Sigmoid colon (tissue), 7 donors: ENCODE results near the gene LRP11. TPM values are rescaled to one million over a fixed set of nuclear protein-coding genes. Genes with fewer than 3 reads are reported as not detected.

Experiments used
- DNase-seq: peaks from one replicate; pipeline ENCODE4 v3.0.0-alpha.2; 2019
- H3K27ac ChIP-seq, 4 donors: fragments of 200-600 bp; sonication (generic); one replicate each; pipeline ENCODE4 v1.5.1; 2016 to 2019; ENCODE audit warnings: mild to moderate bottlenecking in 1 of 4
- H3K27me3 ChIP-seq, 3 donors: fragments of 200-600 bp; sonication (generic); one replicate each; pipeline ENCODE4 v1.5.1; 2019; ENCODE audit warnings: mild to moderate bottlenecking in 1 of 3
- H3K36me3 ChIP-seq, 4 donors: fragments of 200-600 bp; sonication (generic); one replicate each; pipeline ENCODE4 v1.5.1; 2016 to 2019
- H3K4me1 ChIP-seq, 4 donors: fragments of 200-600 bp; sonication (generic); one replicate each; pipeline ENCODE4 v1.5.1; 2017 to 2019
- H3K4me3 ChIP-seq, 4 donors: fragments of 200-600 bp; sonication (generic); one replicate each; pipeline ENCODE4 v1.5.1; 2017 to 2019; ENCODE audit warnings: mild to moderate bottlenecking in 2 of 4, moderate library complexity in 1 of 4
- H3K9me3 ChIP-seq, 4 donors: fragments of 200-600 bp in 3 of 4; sonication (generic) in 3 of 4; one replicate each; pipeline versions ENCODE4 v1.5.1 to v1.6.1; 2013 to 2019
- CTCF ChIP-seq, 4 experiments: fragments of 450-650 bp in 3 of 4; fragments of 200-600 bp in 1 of 4; IDR thresholded peaks; one replicate each; pipeline ENCODE4 v1.5.1; 2016 to 2019; ENCODE audit warnings: antibody characterized with exemption in 4 of 4, mild to moderate bottlenecking in 3 of 4, moderate library complexity in 2 of 4
- EP300 ChIP-seq, 4 donors: sonication (generic); formaldehyde crosslinking; IDR thresholded peaks; one replicate each; pipeline ENCODE4 v1.6.1; 2017; ENCODE audit warnings: antibody characterized with exemption in 4 of 4
- POLR2A ChIP-seq, 2 donors: fragments of 450-650 bp; IDR thresholded peaks; one replicate each; pipeline ENCODE4 v1.6.1; 2016; ENCODE audit warnings: antibody characterized with exemption in 2 of 2, mild to moderate bottlenecking in 2 of 2, moderate library complexity in 2 of 2
- POLR2AphosphoS5 ChIP-seq, 4 donors: sonication (generic); formaldehyde crosslinking; IDR thresholded peaks; one replicate each; pipeline ENCODE4 v1.6.1; 2017; ENCODE audit warnings: antibody characterized with exemption in 4 of 4
- WGBS, 2 donors: extraction: QIAGEN DNeasy Blood & Tissue Kit; methylation state at CpG; one replicate each; pipeline ENCODE4 v1.1.7; 2013; 5-methylcytosine and 5-hydroxymethylcytosine counted together
- intact Hi-C: fragments of 100-400 bp; cut with DNase I; formaldehyde crosslinking; loops from one replicate; pipeline ENCODE4 v1.15.1; 2023
- polyA plus RNA-seq, 3 donors: library from polyadenylated mRNA; stranded (reverse); fragments of 200-250 nt; gene quantifications; one replicate each; pipeline ENCODE4 v1.2.3, GENCODE V29; 2013
- total RNA-seq, 4 donors: library from RNA; depleted of rRNA; stranded (reverse); fragments of >200 nt; gene quantifications; one replicate each; pipeline ENCODE4 v1.1.0, GENCODE V29; 2016
- donor health status: healthy with polysubstance abuse.
- donor health status: Bipolar disorder and iron deficiency.
- donor health status: healthy.

The LRP11 gene
- total and polyA plus RNA-seq, 7 donors = 2.4 to 71.7 (median 17.2) TPM

GRCh38 chr6:149860513-149860833 lies 3.7 kb downstream of the LRP11 start:
- no peak for TF ChIP-seq POLR2A (IDR thresholded peaks at IDR 0.05)
- no peak for TF ChIP-seq CTCF (IDR thresholded peaks at IDR 0.05)
- no peak for TF ChIP-seq POLR2AphosphoS5 (IDR thresholded peaks at IDR 0.05)
- TF ChIP-seq EP300 (IDR thresholded peaks at IDR 0.05) = no peak
- no peak overlapping the region for H3K27ac ChIP-seq
- H3K4me3 ChIP-seq = no peak overlapping the region
- H3K4me1 ChIP-seq = peaks cover 0 to 30% (median 19%) of the 10 kb centered on the region in 4 donors
- 95 to 98% methylated on average over 5 of the region's 5 CpGs for WGBS, 2 donors
- H3K36me3 ChIP-seq = no peaks in the 10 kb centered on the region
- no peaks in the 10 kb centered on the region for H3K9me3 ChIP-seq
- H3K27me3 ChIP-seq = no peaks in the 10 kb centered on the region
- DNase-seq = no peak
- intact Hi-C loops = loop anchor here (5.0 kb wide), 1 partner anchor 143 kb away; the partner anchor contains the start of gene LATS1

- no peak overlapping the region for H3K27ac ChIP-seq
- 91 to 94% methylated on average over 3 of the region's 3 CpGs for WGBS, 2 donors
These were observed 4.2 kb downstream of the LRP11 start for GRCh38 chr6:149859938-149860337.

GRCh38 chr6:149859368-149859767 lies 4.8 kb downstream of the LRP11 start:
- Histone ChIP-seq H3K4me3 (no peak overlapping the region), H3K9me3 (no peaks in the 10 kb centered on the region), H3K27ac (no peak overlapping the region), H3K36me3 (no peaks in the 10 kb centered on the region), H3K27me3 (no peaks in the 10 kb centered on the region), H3K4me1 (peaks cover 0 to 31% (median 18%) of the 10 kb centered on the region in 4 donors)
- WGBS, 2 donors = 66 to 81% methylated on average over 7 of the region's 7 CpGs
- DNase-seq = no peak
- intact Hi-C loops = no loop called here
- no peak for TF ChIP-seq EP300 (IDR thresholded peaks at IDR 0.05)
- no peak for TF ChIP-seq CTCF (IDR thresholded peaks at IDR 0.05)
- TF ChIP-seq POLR2A (IDR thresholded peaks at IDR 0.05) = no peak
- TF ChIP-seq POLR2AphosphoS5 (IDR thresholded peaks at IDR 0.05) = no peak

More at GRCh38 chr6:149859938-149860337, 4.2 kb downstream of the LRP11 start:
- intact Hi-C loops = loop anchor here (5.0 kb wide), 1 partner anchor 143 kb away; the partner anchor contains the start of gene LATS1
- TF ChIP-seq CTCF (IDR thresholded peaks at IDR 0.05) = no peak
- TF ChIP-seq POLR2AphosphoS5 (IDR thresholded peaks at IDR 0.05) = no peak
- Histone ChIP-seq H3K27me3 (no peaks in the 10 kb centered on the region), H3K9me3 (no peaks in the 10 kb centered on the region), H3K4me3 (no peak overlapping the region), H3K36me3 (no peaks in the 10 kb centered on the region), H3K4me1 (peaks cover 0 to 33% (median 22%) of the 10 kb centered on the region in 4 donors)
- DNase-seq = no peak

- TF ChIP-seq CTCF (IDR thresholded peaks at IDR 0.05) (no peak), POLR2A (IDR thresholded peaks at IDR 0.05) (no peak), POLR2AphosphoS5 (IDR thresholded peaks at IDR 0.05) (no peak), EP300 (IDR thresholded peaks at IDR 0.05) (no peak)
- DNase-seq = no peak
- WGBS, 2 donors = 57 to 76% methylated on average over 5 of the region's 5 CpGs
- intact Hi-C loops = no loop called here
- no peaks in the 10 kb centered on the region for H3K27me3 ChIP-seq
- no peak overlapping the region for H3K27ac ChIP-seq
- H3K4me3 ChIP-seq = no peak overlapping the region
- no peaks in the 10 kb centered on the region for H3K36me3 ChIP-seq
- peaks cover 0 to 26% (median 12%) of the 10 kb centered on the region in 4 donors for H3K4me1 ChIP-seq
- no peaks in the 10 kb centered on the region for H3K9me3 ChIP-seq
These were observed 6.6 kb downstream of the LRP11 start for GRCh38 chr6:149857541-149857940.
